Spleen (tissue), 7 donors: ENCODE results near the gene NRXN3.

Experiments
- POLR2A ChIP-seq, 3 donors: fragments of 450-650 bp; IDR thresholded peaks; one replicate each; pipeline ENCODE4 v1.5.1; 2017; ENCODE audit warnings: antibody characterized with exemption in 3 of 3, mild to moderate bottlenecking in 1 of 3
- POLR2AphosphoS5 ChIP-seq, 3 donors: sonication (generic); formaldehyde crosslinking; IDR thresholded peaks; one replicate each; pipeline ENCODE4 v1.5.1; 2017; ENCODE audit warnings: antibody characterized with exemption in 3 of 3
- TF ChIP-seq, protein P1 (sequence below), 11 experiments: fragments of 200-600 bp in 7 of 11; fragments of 450-650 bp in 4 of 11; sonication (generic) in 4 of 11; IDR thresholded peaks in 8 of 11; conservative IDR thresholded peaks in 3 of 11; 1 replicate in 7 of 11; 2 replicates in 4 of 11; pipeline versions ENCODE4 v1.4.0 to v1.8.0; 2016 to 2021; ENCODE audit warnings: antibody characterized with exemption in 11 of 11, inconsistent platforms in 4 of 11, mild to moderate bottlenecking in 1 of 11
- donor health status: DM: no; HTN: no; CAD: no; lungs with moderate emphysema.
- donor health status: DM: no; HTN: no; CAD: no.
- donor health status: DM: no; HTN: no; CAD: no.

GRCh38 chr14:78967111-78967809, 797.1 kb downstream of the NRXN3 start:
- TF ChIP-seq, protein P1, sequence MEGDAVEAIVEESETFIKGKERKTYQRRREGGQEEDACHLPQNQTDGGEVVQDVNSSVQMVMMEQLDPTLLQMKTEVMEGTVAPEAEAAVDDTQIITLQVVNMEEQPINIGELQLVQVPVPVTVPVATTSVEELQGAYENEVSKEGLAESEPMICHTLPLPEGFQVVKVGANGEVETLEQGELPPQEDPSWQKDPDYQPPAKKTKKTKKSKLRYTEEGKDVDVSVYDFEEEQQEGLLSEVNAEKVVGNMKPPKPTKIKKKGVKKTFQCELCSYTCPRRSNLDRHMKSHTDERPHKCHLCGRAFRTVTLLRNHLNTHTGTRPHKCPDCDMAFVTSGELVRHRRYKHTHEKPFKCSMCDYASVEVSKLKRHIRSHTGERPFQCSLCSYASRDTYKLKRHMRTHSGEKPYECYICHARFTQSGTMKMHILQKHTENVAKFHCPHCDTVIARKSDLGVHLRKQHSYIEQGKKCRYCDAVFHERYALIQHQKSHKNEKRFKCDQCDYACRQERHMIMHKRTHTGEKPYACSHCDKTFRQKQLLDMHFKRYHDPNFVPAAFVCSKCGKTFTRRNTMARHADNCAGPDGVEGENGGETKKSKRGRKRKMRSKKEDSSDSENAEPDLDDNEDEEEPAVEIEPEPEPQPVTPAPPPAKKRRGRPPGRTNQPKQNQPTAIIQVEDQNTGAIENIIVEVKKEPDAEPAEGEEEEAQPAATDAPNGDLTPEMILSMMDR (IDR thresholded peaks at IDR 0.05 in 8 of 11, conservative IDR thresholded peaks at IDR 0.05 in 3 of 11): no peak
- TF ChIP-seq POLR2AphosphoS5 (IDR thresholded peaks at IDR 0.05) (no peak), POLR2A (IDR thresholded peaks at IDR 0.05) (no peak)
